Islet of Langerhans (tissue), 1 donor: ENCODE data around the gene UFSP1.
A peak's percentile ranks its signal among the peaks of the same experiment; 100 is the strongest.
"Not testable (repeated sequence)": the region's sequence is repeated elsewhere in the genome, so short reads cannot be mapped to it uniquely, and the experiment has no call there.

Source experiments
- FAIRE-seq: peaks from one replicate; lab custom pipeline; 2011; peaks lifted over from hg19 to GRCh38; lab: Jason Lieb, UNC

The UFSP1 gene

DNA sequence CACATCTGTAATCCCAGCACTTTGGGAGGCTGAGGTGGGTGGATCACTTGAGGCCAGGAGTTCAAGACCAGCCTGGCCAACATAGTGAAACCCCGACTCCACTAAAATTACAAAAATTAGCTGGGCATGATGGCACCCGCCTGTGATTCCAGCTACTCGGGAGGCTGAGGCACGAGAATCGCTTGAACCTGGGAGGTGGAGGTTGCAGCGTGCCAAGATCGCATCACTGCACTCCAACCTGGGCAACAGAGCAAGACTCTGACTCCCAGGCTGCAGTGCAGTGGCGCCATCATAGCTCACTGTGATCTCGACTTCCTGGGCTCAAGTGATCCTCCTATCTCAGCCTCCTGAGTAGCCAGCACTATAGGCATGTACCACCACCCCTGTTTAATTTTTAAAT lies 34.6 kb downstream of the UFSP1 start:
- not testable (repeated sequence) for FAIRE-seq

DNA sequence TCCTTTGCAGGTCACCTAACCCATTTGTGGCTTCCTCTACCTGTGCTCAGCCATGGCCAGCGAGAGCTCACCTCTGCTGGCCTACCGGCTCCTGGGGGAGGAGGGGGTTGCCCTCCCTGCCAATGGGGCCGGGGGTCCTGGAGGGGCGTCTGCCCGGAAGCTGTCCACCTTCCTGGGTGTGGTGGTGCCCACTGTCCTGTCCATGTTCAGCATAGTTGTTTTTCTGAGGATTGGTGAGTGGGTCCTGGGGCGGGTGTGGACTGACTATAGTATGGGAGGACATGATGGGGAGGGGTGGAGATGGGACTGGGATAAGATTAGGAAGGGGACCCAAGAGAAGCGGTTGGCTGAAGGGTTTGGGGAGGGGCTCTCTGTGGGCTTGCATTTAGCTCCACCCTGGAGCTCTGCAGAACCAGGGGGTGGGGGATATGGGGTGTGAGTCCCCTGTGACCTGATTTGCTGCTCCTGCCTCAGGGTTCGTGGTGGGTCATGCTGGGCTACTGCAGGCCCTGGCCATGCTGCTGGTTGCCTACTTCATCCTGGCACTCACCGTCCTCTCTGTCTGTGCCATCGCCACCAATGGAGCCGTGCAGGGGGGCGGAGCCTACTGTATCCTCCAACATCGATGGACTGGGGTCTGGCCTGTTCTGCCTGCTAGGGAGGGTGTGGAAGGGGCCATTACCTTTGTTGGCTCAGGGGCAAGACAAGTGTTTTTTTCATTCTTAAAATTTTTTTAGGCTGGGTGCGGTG lies 35.2 kb downstream of the UFSP1 start:
- no peak for FAIRE-seq

DNA sequence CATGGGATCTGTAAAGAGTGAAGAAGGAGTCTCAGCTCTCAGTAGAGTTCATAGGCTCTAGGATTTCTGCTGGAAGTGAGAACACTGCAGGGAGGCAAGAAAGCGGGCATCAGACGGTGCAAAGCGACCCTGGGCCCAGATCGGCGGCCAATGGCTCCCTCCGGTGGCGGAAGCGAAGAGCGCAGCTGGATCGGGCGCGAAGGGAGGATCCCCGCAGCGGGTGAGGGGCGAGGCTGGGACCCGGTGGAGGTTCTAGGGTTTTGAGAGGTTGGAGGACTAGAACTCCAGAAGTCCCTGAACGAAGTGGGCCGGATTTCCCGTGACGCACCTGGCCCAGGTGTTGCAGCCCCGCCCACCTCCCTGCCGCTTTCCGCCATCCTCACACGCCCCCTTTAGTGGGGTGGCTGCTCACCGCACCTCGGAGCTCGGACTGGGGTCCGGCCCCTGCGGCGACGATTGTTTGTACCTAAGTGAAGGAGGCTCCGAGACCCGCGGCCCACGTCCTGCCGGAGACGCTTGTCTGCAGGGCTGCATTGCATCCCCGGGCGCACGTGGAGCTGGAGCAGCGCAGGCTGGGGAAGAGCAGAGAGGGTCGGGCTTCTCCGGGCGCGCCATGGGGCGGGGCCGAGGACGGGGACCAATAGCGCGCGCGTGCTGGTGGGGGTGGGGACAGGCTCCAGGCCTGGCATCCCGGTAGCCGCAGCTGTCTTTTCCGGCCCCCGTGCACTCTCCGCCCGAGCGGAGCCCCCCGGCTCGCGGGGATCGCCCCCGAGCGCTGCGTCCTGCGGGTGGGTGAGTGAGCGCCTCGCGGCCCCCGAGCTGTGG lies 37.3 kb downstream of the UFSP1 start, which contains the start of gene SLC12A9:
TSS of gene SLC12A9 (plus strand) at position 666 of the 825 bp plus-strand sequence. CDS start 1,485 bp downstream, outside the sequence.
- peak; percentile 49 for FAIRE-seq

DNA sequence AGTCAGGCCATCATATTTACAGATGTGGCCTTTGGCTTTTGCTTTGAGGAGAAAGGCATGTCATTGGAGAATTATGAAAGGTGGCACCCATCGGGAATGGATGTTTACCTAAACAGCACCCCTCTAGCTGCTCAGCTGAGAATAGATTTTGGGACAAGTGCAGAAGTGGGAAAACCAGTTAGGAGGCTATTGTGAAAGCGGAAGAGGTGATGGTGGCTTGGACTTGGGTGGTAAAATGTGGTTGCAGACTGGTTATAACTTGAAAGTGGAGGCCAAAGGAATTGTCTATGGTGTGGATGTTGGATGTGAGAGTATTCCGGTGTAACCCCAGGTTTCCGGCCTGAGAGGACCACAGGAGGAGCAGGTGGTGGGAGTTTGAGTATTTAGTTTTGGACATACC lies 42.2 kb downstream of the UFSP1 start:
- FAIRE-seq, result no peak

DNA sequence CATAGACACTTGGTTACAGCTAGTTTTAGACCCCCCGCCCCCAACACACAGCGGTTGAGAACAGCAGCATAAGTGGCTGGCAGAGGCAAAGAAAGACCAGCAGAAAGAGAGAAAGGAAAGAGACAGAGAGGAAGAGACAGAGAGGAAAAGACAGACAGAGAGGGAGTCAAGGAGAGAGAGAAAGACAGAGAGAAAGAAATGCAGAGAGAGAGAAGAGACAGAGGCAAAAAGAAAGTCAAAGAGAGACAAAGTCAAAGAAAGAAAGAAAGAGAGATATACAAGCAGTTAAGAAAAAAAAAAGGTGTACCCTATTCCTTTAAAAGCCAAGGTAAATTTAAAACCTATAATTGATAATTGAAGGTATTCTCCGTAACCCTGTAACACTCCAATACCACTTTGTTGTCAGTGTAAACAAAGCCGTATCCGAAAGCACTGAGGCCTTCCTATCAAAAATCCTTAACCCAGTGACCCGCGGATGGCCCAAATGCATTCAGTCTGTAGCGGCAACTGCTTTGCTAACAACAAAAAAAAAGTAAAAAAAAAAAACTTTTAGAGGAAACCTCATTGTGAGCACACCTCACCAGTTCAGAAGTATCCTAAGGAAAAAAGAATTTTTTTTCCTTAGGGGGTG lies 48.9 kb downstream of the UFSP1 start:
- FAIRE-seq, result no peak

DNA sequence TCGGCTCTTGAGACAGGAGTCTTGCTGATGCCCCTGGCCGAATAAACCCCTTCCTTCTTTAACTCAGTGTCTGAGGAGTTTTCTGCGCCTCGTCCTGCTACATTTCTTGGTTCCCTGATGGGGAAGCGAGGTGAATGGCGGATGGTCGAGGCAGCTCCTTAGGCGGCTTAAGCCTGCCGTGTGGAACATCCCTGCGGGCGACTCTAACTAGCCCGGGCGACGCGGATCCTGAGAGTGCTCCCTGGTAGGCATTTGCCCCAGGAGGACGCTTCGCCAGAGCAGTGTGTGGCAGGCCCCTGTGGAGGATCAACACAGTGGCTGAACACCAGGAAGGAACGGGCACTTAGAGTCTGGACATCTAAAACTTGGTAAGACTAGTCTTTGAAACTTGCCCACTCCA lies 50.2 kb downstream of the UFSP1 start:
- no peak for FAIRE-seq
